Vein endothelial cell (primary cell): Measurements from ENCODE around the gene TUBGCP5. TPM values are rescaled to one million over a fixed set of nuclear protein-coding genes. Genes with fewer than 3 reads are reported as not detected.

ENCODE experiments used
- total RNA-seq: library from RNA; depleted of rRNA; stranded (reverse); fragments of >200 nt; gene quantifications from 2 replicates; pipeline ENCODE4 v1.2.3, GENCODE V29; 2012

Gene TUBGCP5
- total RNA-seq, result 21.2 and 31.1 TPM in 2 replicates

GRCh38 chr15:23039143-23039916 lies at the start of gene TUBGCP5:
TSS of gene TUBGCP5 (minus strand) at chr15:23039569. CDS start at chr15:23039543, 26 bp downstream.

GRCh38 chr15:22980189-22981050 lies 58.9 kb downstream of the TUBGCP5 start, which contains the start of gene CYFIP1:
TSS of gene CYFIP1 (minus strand) at chr15:22980368. CDS start at chr15:22947285, 33,083 bp downstream.

Other genes with a start within 250 kb of the TUBGCP5 start
- 55.5 and 96.0 TPM in 2 replicates for gene NIPA2, start 200.9 kb downstream of the TUBGCP5 start, total RNA-seq
- gene CYFIP1, start 59.2 kb downstream of the TUBGCP5 start, total RNA-seq, result 102 and 111 TPM in 2 replicates
- not detected in 2 replicates for gene GOLGA6L1, start 97.3 kb upstream of the TUBGCP5 start, total RNA-seq